Left renal pelvis (tissue), 4 donors: ENCODE data around the gene GAS2L1. TPM values are rescaled to one million over a fixed set of nuclear protein-coding genes. Genes with fewer than 3 reads are reported as not detected.

Experiments
- DNase-seq, 4 donors: peaks; one replicate each; pipeline ENCODE4 v3.0.0-alpha.2; 2013; ENCODE audit warnings: low read depth in 4 of 4, low spot score in 3 of 4
- polyA plus RNA-seq, 4 donors: library from polyadenylated mRNA; unstranded; fragments of 120-200 nt; gene quantifications; one replicate each; pipeline ENCODE4 v1.2.1, GENCODE V29; 2013; ENCODE audit not compliant: insufficient read length in 4 of 4

Gene GAS2L1
- polyA plus RNA-seq, 4 donors = 5.3 to 10.9 (median 7.9) TPM

DNA sequence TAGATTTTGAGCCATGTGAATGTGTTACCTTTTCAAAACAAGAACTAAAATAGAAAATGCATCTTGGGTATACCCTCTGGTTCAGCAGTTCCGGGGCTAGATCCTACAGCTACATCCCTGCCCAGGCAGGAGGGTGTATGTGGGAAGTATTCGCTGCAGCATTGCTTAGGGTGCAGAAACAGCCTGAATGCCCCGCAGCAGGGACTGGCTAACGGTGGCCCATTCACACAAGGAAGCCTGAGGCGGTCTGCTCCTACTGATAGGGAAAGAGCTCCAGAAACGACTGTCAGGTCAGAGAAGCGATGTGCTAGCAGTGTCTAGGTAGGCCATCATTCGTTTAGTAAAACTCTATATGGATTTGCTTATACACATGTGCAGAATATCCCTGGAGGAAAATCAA lies 18.9 kb downstream of the GAS2L1 start:
- DNase-seq = no peak

DNA sequence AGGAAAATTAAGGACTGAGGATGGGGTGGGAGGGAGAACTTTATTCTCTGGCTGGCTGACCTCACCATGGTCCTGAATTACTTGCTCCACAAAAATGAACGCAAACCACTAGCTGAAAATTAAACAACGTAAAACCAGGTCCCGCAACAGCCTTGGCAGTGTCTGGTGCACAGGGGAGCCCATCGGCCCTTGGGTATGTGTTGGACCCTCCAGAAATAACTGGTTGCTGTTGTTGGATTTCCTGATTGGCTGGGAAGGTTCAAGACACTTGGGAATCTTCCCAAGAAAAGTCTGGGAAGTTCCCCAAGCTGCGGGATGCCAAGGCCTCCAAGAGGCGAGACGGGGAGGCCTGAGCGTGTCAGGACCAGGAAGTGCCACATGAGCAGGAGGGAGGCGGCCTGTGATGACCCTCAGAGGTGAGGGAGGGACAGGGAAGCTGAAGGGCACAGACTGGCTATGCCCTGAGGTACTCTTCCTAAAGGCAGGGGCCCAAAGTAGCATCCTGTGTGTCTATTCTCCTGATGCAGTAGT lies 19.4 kb downstream of the GAS2L1 start:
- no peak for DNase-seq

DNA sequence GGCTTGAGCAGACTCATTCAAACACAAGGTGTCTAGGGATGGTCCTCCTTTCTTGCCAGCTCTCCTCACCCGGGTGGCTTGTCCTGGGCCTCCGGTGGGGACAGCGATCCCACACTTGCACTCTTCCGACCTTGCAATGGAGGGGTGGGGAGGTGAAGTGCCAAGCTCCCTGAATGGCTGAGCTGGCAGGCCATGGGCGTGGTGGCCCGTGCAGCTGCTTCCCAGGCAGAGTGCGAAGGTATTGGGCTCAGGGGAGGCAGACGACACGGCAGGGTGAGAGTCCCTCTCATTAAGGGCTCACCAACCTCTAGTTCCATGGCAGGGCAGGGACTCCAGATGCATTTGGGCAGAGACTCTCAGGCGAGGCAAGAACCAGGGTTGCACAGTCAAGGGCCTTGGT lies 20.0 kb downstream of the GAS2L1 start:
- no peak for DNase-seq

DNA sequence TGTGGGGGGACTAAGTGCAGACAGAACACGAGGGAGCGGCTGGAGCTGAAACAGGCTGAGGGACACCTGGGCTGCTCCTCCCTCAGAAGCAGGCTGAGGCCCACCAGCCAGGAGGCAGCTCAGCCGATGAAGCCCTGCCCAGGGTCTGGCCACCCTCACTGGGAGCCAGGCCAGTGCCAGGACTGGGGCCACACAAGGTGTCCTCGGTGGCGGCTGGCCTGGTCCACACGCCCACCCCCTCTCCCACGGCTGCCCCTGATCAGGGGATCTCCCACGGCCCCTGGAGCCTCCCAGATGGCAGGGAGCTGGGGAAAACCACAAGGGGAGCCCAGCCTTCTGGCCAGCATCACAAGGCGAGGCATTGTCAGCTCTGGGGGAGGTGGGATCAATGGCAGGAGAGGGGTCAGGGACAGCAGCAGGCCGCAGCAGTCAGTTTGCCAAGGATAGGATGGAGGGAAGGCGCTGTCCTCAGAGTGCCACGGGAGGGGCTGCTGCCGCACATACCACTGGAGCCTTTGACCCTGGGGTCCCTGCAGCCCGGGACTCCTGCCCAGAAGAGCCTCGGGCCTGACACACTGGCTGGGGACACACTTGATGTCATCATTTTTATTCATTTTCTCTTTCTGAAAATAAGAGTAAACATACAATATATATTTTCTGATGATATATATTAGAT lies 20.8 kb downstream of the GAS2L1 start:
- DNase-seq = no peak

DNA sequence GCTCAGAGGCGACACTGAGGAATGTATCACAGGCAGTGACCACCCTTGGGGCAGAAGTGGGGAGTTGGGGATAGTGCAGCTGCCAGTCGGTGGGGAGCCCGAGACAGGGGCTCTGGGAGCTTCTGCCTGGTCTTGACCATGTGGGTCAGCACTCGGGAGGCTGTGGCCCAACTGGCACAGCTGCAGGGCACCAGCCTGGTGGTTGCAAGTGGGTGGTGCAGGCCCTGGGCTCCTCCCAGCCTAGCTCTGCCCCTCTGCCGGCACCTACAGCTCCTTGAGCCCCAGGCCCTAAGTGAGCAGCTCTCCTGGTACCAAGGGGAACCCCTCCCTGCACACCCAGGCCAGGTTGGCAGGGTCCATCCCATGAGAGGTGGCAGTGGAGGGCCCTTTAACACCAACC lies 21.6 kb downstream of the GAS2L1 start:
- DNase-seq = no peak

DNA sequence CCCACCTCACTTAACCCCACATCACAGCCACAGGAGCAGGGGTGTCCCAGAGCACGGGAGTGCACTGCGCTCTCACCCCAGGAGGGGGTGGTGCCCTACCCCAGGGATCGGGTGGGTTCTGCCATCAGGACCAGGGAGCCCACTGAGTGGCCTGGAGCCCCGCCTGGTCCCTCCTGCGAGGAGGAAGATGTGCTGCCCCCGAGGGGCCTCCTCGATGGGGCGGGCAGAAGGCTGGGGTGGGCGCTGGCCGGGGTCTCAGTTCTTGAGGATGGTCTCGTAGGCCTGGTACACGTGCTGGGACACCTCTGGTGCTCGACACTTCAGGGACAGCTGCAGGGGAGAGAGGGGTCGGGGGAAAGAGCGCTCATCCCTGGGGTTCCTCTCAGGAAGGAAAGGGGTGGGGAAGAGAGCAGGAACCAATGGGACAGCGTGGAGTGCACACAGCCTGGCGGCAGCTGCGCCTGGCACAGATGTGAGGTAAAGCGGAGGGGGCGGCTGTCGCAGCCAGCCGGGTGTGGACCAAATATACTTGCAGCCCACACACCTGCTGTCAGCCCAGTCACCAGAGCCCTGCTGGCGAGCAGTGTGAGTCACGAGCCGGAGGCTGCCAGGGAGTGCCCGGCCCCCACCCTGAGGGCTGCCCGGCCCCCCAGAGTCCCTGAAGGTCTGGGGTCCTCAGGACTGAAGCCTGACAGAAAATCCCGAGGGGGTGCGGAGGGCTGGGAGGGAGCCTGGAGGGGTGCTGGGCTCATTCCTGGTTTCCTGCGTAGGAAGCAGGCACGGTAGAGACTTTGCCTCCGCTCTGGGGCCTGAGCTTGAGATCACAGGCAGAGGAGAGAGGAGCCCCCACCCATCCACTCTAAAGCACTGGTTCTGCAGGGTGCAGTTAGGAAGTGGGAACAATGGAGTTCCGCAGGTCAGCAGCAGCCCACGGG lies 22.4 kb downstream of the GAS2L1 start:
- DNase-seq = no peak

DNA sequence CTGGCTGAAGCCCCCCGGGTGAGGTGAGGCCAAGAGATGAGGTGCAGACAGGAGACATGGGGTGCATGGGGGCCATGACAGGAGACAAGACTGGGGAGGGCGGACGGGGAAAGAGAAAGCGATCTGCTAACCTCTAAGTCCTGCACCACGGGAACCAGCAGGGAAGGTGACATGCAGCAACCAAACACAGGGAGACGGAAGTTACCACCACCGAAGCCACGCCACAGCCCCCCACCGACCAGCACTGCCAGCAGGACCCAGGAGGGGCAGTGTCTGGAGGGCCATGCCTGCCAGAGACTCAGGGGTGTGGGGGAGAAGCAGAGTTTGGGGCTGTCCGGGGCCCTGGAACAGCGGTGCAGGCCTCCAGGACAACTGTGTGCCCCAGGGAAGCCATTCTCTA lies 23.1 kb downstream of the GAS2L1 start:
- no peak for DNase-seq

DNA sequence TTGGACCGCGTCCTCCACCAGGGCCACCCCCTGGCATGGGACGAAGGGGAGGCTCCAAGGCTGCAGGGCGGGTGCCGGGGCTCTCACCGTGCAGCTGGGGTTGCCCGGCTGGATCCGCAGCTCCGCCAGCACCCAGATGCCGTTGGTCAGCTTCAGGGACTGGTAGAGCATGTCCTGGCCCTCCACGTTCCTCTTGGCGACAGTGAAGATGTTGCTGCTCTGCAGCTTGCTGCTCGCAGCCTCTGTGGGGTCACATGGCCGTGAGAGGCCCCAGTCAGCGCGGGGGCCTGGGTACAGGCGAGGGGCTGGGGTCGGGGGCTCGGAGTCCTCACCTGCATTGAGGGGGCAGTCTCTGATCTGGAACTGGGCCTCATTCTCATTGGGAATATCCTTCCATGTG lies 23.8 kb downstream of the GAS2L1 start:
- no peak for DNase-seq

DNA sequence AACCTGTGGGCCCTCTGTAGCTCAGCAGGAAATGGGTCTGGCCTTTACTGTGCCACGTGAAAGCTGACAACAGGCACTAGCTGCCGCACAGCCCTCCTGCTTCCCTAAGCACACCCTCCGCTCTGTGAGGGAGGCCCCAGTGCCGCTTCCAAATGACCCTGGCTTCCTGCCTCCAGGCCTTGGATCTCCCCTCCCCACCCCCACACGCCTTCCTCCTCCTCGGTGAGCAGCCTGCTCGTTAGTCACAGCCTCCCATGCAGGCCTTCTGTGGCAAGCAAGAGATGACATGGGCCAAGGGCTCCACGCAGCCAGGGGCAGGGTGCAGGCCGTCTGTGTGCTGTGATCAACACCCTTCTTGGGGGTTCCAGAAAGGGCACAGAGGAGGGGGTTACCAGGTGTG lies 24.3 kb downstream of the GAS2L1 start:
- DNase-seq = no peak

DNA sequence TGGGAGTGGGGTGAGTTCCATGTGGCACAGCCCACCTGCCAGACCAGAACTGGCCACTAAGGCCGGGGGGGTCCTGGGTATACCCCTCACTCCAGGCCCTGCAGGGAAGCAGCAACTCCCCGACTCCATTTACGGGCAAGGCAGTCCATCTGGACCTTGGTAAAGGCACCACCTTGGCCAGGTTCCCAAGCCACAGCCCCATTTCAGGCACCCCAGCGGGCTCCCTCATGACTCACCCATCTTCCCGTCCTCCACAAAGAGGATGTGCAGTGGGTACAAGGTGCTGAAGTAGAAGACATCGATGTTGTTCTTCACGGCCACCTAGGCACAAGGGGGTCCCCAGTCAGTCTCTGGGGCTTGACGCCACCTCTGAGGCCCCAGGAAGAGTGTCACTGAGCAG lies 24.8 kb downstream of the GAS2L1 start:
- no peak for DNase-seq

DNA sequence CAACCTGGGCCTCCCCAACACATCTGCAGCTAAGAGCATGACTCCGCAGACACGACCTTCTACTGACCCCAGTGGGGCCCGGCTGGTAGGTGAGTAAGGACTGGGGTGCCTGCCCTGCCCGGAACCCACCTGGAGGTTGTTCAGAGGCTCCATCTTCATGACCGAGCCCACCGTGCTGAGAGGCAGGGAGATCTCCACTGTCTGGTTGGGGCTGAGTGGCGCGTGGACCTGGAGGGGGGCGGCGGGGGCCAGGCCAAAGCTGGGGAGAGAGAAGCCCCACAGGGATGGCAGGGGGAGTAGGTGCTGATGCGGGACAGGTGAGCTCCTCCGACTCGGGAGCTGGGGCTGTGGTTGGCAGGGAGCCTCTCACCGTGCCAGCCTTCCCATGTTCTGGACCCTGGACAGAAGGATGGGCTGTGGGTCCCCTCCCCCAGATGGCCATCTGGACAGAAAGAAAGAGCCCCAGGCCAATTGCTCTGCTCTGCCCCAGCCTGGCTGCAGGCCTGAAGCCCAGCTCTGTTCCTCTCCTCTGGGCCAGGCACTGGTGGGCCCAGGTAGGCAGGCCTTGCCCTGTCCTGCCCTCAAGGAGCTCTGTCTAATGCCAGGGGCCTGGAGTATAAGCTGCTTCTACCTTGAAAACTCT lies 25.3 kb downstream of the GAS2L1 start:
- no peak for DNase-seq

DNA sequence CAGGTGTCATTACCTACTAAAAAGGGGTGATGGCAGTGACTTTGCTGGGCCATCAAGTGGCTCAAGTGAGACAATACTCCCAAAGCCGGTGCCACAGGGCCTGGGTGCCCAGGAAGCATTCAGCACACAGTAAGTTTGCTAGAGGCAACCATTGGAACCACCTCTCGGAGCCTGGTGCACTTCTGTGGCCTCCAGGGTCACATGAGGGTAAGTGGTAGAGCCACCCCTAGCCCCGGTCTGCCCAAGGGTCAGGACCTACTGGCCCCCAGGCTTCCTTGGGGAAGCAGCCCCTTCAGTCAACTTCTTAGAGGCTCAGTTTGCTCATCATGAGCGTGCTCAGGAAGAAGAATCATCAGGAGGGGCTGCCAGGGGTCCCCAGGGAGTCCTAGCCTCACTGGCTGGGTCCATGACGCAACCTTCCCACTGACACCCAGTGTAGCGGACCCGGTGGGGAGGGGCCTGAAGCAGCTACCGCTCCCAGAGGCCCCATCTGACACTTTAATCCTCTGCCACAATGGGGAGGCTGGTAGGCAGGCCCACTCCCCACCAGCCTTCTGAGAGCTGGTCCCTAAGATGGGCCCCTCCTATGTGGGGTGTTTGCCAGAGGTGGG lies 26.5 kb downstream of the GAS2L1 start:
- DNase-seq = no peak

DNA sequence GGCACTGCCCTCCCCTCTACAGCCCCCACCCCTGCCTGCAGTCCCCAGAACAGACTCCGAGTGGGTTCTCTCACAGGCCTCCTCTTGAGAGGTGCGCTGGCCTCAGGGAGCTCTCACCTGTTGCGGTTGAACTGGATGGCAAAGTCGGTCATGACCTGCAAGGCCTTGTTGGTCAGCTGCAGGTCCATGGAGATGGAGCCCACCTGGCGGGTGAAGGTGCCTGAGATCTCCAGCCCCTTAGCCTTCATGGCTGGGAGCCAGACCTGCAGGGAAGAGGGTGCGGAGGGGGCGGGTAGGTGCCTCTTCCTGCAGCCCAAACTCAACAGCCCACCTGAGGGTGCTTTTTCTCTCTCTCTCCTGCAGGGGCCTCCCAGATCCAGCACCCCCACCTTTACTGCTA lies 27.7 kb downstream of the GAS2L1 start:
- DNase-seq = no peak

DNA sequence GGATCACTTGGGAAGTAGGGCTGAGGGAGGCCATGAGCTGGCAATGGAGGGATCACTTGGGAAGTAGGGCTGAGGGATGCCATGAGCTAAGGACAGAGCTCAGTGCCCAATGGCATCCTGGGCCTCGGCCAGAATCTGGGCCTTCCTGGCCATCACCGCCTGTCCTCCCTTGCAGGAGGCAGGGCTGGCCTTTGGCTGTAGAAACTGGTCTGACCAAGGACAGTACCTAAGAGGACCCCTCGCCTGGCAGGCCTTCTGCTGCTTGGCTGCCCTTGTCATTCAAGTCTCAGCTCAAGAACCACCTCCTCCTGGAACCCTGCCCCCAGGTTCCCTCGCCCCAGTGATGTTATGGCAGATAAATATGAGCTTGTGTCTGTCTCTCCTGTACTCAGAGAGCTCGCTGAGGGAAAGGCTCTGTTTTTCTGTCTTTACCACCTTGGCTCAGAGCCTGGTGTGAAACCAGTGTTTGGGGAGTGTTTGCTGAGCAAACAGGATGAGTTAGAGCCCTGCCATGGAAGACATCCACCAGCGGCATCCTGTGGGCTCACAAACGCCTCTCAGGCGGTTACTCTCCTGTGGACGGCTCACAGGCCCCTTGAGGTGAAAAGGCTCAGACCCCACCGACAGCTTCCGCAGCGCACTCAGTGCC lies 28.4 kb downstream of the GAS2L1 start:
- no peak for DNase-seq

DNA sequence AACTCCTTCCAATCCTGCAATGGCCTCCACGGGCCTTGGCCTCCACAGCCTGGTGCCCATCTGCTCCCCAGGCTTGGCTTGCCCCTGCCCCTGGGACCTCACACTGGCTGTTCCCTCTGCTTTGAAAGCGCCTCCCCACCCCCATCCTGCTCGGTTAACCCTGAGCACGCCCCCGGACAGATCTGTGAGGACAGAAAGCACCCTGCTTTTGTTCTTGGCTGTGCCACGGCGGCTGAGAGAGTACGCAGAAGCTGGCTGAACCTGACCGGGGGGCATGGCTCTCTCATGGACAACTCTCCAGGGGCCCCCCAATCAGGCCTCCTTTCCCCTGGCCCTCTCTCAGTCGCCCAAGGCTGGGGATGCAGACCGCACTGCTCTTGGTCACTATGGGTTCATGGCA lies 29.2 kb downstream of the GAS2L1 start:
- DNase-seq = no peak

DNA sequence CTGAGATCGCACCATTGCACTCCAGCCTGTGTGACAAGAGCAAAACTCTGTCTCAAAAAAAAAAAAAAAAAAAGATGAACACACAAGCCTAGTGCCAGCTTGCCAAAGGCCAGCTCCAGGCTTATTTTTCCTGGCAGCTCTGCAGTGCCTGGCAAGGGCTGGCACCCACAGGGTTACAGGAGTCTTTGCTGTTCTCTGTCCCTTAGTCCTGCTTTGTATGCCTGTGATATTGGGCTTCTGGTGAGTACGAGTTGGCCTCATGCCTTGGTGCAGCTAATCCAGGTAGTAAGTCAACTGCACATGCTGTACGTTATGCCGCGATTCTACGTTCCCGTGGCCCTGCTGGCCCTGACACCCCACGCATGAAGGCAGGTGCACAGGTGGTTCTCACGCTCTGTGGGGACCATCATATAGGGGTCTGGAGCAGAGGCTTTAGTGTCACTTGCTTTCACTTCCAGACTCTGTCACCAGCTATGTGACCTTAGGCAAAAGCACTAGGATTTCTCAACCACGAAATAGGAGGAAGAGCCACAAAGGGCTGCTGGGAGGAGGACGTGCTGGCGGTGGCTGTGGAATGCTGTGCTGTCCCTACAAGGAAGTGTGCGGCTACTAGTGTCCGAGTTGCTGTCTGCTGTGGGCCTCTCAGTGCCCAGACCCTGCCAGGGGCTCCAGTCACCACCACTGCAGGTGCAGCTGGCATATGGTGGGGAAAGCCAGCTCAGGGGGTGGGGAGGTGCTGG lies 30.5 kb downstream of the GAS2L1 start:
- DNase-seq = no peak

DNA sequence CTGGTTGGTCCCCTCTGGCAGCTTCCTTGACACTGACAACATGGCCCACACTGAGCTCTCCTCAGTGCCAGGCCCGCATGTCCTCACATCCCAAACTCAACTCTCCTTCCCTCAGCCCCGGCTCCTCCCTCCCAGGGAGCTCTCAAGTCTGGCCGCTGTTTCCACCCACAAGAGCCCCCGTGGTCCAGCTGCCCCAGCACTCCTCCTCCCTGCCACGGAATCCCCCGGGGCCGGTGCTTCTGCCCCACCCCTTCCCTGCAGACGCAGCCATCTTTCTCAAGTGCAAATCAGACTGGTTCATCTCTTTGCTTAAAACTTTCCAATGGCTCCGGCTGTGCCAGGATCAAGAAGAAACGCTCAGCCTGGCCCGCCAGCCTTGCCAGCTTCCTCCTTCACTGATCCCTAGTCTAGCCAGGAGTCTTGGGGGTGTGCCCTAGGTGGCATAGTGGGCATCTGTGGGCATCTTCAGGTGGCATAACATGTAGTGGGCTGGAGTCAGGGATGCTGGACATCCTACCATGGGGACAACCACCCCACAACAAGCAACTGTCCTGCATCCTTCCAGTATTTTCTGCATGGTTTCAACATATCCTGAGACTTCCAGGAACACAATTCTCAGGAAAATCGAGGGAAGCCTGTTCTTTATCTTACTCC lies 31.3 kb downstream of the GAS2L1 start:
- no peak for DNase-seq

DNA sequence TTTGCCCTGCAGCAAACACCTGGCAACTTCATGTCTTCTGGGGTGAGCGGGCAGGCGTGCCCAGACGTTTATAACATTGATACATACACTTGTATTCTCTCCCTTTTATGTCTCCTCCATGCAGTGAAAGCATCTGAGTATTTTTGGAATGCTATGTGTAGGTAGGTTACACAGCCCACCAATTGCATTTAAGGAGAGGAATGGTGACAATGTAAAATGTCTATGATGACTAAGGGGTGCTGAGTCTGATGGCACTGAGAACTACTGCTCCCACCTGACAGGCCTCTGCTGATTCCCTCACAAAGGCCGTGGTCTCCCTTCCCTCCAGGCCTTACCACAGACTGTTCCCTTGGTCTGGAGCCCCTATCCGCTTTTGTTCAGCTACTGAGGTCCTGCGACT lies 31.9 kb downstream of the GAS2L1 start:
- DNase-seq = no peak
